ENCODE data around the gene UCP1.

GRCh38 chr4:140609548-140610425 is 41.0 kb upstream of the UCP1 start:
- TF ChIP-seq ZNF384 (IDR thresholded peaks at IDR 0.05) = no peak
- no peak for TF ChIP-seq ELF4 (IDR thresholded peaks at IDR 0.05)
- TF ChIP-seq SP1 (IDR thresholded peaks at IDR 0.05) = no peak
- no peak for TF ChIP-seq ARNT (IDR thresholded peaks at IDR 0.05)
- no peak for TF ChIP-seq FOXK2 (IDR thresholded peaks at IDR 0.05)
- TF ChIP-seq TARDBP (IDR thresholded peaks at IDR 0.05) = no peak
- no peak for TF ChIP-seq FOXA1 (IDR thresholded peaks at IDR 0.05)
- TF ChIP-seq NFRKB (IDR thresholded peaks at IDR 0.05) = no peak
- TF ChIP-seq PKNOX1 (IDR thresholded peaks at IDR 0.05) = no peak
- TF ChIP-seq BHLHE40 (IDR thresholded peaks at IDR 0.05; ENCODE audit: borderline replicate concordance) = no peak
